HepG2 (cell line): ENCODE data around the gene LARP1. TPM values are rescaled to one million over a fixed set of nuclear protein-coding genes. Genes with fewer than 3 reads are reported as not detected.

ENCODE experiments used
- AHDC1 ChIP-seq: sonication (generic); formaldehyde crosslinking; IDR thresholded peaks from 2 replicates; pipeline ENCODE4 v1.5.1; 2020; ENCODE audit warnings: mild to moderate bottlenecking, missing genetic modification reagents, borderline replicate concordance
- BCLAF1 ChIP-seq: fragments of 450-650 bp; IDR thresholded peaks from 2 replicates; pipeline ENCODE4 v1.6.1; 2017; ENCODE audit warnings: mild to moderate bottlenecking
- CSRNP1 ChIP-seq: sonication (generic); formaldehyde crosslinking; IDR thresholded peaks from 2 replicates; pipeline ENCODE4 v1.8.1; 2023; ENCODE audit warnings: mild to moderate bottlenecking, missing genetic modification reagents
- HNRNPUL1 ChIP-seq: fragments of 200-400 bp; formaldehyde crosslinking; IDR thresholded peaks from 2 replicates; pipeline ENCODE4 v1.6.1; 2017; ENCODE audit warnings: low read depth, mild to moderate bottlenecking, low read length, moderate library complexity
- HOXD1 ChIP-seq: sonication (generic); formaldehyde crosslinking; IDR thresholded peaks from 2 replicates; pipeline ENCODE4 v1.5.0; 2020; ENCODE audit warnings: missing genetic modification reagents
- RFX1 ChIP-seq: fragments of 450-650 bp; IDR thresholded peaks from 2 replicates; pipeline ENCODE4 v1.6.1; 2017
- SMAD3 ChIP-seq: sonication (generic); formaldehyde crosslinking; IDR thresholded peaks from 2 replicates; pipeline ENCODE4 v1.4.0; 2020; ENCODE audit warnings: missing genetic modification reagents
- SMAD9 ChIP-seq: sonication (generic); formaldehyde crosslinking; IDR thresholded peaks from 2 replicates; pipeline ENCODE4 v1.5.1; 2020; ENCODE audit warnings: mild to moderate bottlenecking, missing genetic modification reagents
- TRIM24 ChIP-seq: sonication (generic); formaldehyde crosslinking; IDR thresholded peaks from 2 replicates; pipeline ENCODE4 v1.8.0; 2022; ENCODE audit warnings: mild to moderate bottlenecking, missing genetic modification reagents
- USF2 ChIP-seq, 2 experiments: sonication (generic) in 1 of 2; formaldehyde crosslinking in 1 of 2; IDR thresholded peaks; 2 replicates each; pipeline versions ENCODE4 v1.5.1 to v1.6.1; 2011 to 2020; ENCODE audit warnings: borderline replicate concordance in 1 of 2, low read depth in 1 of 2, low read length in 1 of 2, mild to moderate bottlenecking in 1 of 2, missing genetic modification reagents in 1 of 2, moderate library complexity in 1 of 2
- ZBTB26 ChIP-seq: IDR thresholded peaks from 2 replicates; pipeline ENCODE4 v1.6.1; 2016; ENCODE audit warnings: missing compliant biosample characterization, missing genetic modification reagents, borderline replicate concordance
- ZBTB7B ChIP-seq: sonication (generic); formaldehyde crosslinking; IDR thresholded peaks from 2 replicates; pipeline ENCODE4 v1.4.0; 2020; ENCODE audit warnings: missing genetic modification reagents
- ZKSCAN1 ChIP-seq: fragments of 150-350 bp; IDR thresholded peaks from 2 replicates; pipeline ENCODE4 v1.6.1; 2014; ENCODE audit warnings: low read length
- ZMYM3 ChIP-seq: sonication (generic); formaldehyde crosslinking; IDR thresholded peaks from 2 replicates; pipeline ENCODE4 v1.5.1; 2020; ENCODE audit warnings: mild to moderate bottlenecking, missing genetic modification reagents
- ZNF230 ChIP-seq: sonication (generic); formaldehyde crosslinking; IDR thresholded peaks from 2 replicates; pipeline ENCODE4 v1.4.0; 2020; ENCODE audit warnings: mild to moderate bottlenecking, missing genetic modification reagents
- polyA plus RNA-seq, 8 experiments: library from polyadenylated mRNA; depleted of rRNA in 3 of 8; stranded (reverse) in 7 of 8; unstranded in 1 of 8; fragments of >200 nt; fragmentation: Illumina TruSeq in 4 of 8; extraction: Trizol in 4 of 8; gene quantifications; 2 replicates each; pipeline versions ENCODE4 v1.2.1 to v1.2.3, GENCODE V29; 2011 to 2016; ENCODE audit warnings: low read depth in 4 of 8, missing spikeins in 1 of 8, mixed read lengths in 1 of 8; ENCODE audit not compliant: insufficient read depth in 1 of 8
- total RNA-seq, 5 experiments: library from RNA; depleted of rRNA; stranded (reverse); fragments of >200 nt; fragmentation: Illumina TruSeq; extraction: Trizol; gene quantifications; 2 replicates each; pipeline ENCODE4 v1.2.3, GENCODE V29; 2016; ENCODE audit warnings: low read depth in 1 of 5

The LARP1 gene
- total and polyA plus RNA-seq, 2 of the 13 experiments (the other 11 are each of a cell fraction or from before 2014, with no cell fraction given) = 45.2 to 61.4 TPM

GRCh38 chr5:154857530-154858296 lies 102.5 kb downstream of the LARP1 start (continued):
- 0 out of 2 replicates have a peak, but pooled peaks have one; percentile 56 for TF ChIP-seq ZBTB7B (CRISPR knock-in tag)
- no peak for TF ChIP-seq SMAD3
- TF ChIP-seq ZBTB26 = no peak
- TF ChIP-seq ZMYM3 = no peak
- TF ChIP-seq RFX1 = peak; percentile 93
- TF ChIP-seq ZKSCAN1 = no peak
- TF ChIP-seq AHDC1 (CRISPR knock-in tag) = peak; percentile 75; the same call in 1 of the 2 replicates
- TF ChIP-seq HOXD1 (CRISPR knock-in tag) = 0 out of 2 replicates have a peak, but pooled peaks have one; percentile 21
- TF ChIP-seq SMAD9 = no peak
- TF ChIP-seq TRIM24 (CRISPR knock-in tag) = no peak
- TF ChIP-seq BCLAF1 = no peak
- no peak for TF ChIP-seq USF2 (IDR thresholded peaks at IDR 0.05; ENCODE audit: low read depth, low read length)
- no peak for TF ChIP-seq USF2 (CRISPR knock-in tag; IDR thresholded peaks at IDR 0.05; ENCODE audit: borderline replicate concordance)
- peak; percentile 33; the same call in 1 of the 2 replicates for TF ChIP-seq CSRNP1 (CRISPR knock-in tag)
- no peak for TF ChIP-seq HNRNPUL1
- TF ChIP-seq ZNF230 (CRISPR knock-in tag) = no peak
